ENCODE data around the gene IQSEC1.

Gene IQSEC1

GRCh38 chr3:13049400-13049799 is 23.8 kb downstream of the IQSEC1 start:
- FAIRE-seq, result no peak
- DNase-seq (ENCODE audit: insufficient read length, low spot score), result no peak
- no peak for TF ChIP-seq POLR2A (IDR thresholded peaks at IDR 0.05; ENCODE audit: low read depth, low read length)

GRCh38 chr3:13047296-13048165 is 25.7 kb downstream of the IQSEC1 start:
- DNase-seq (ENCODE audit: insufficient read length, low spot score), result no peak
- no peak for TF ChIP-seq POLR2A (IDR thresholded peaks at IDR 0.05; ENCODE audit: low read depth, low read length)
- no peak for FAIRE-seq

DNA sequence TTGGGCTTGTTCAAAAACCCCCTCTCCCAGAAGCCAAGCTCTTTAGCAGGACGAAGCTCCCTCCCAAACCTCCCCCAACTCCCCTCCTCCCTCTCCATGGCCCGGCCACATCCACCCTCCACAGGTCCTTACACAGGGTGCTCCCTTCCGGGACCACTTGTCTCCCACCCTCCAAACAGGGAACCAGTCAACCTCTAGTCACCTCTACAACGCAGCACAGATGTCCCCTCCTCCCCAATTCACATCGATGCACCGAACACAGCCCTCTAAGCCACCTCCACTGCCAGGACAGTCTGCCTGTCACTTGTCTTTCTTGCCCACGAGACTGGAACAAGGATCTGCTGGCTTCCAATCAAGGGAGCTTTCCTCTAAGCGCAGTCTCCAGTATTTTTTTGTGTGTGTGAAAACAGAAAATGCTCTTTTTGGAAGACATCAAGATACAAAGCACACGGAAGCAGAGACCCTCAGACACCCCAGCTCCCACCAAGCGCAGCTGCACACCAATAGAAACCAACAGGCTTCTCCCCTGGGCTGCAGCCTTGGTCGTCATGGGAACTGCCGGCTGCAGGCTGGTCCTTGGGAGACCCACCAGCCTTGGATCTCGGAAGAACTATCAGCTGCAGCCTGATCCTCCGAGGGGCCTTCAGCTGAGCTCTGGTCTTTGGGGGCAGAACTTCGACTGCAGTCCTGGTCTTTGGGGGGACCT is 26.5 kb downstream of the IQSEC1 start:
- no peak for TF ChIP-seq POLR2A (IDR thresholded peaks at IDR 0.05; ENCODE audit: low read depth, low read length)
- no peak for DNase-seq (ENCODE audit: insufficient read length, low spot score)
- FAIRE-seq, result no peak

- DNase-seq (ENCODE audit: insufficient read length, low spot score), result no peak
- TF ChIP-seq POLR2A (IDR thresholded peaks at IDR 0.05; ENCODE audit: low read depth, low read length), result no peak
- no peak for FAIRE-seq
These were observed 27.2 kb downstream of the IQSEC1 start for GRCh38 chr3:13045904-13046568.

- DNase-seq (ENCODE audit: insufficient read length, low spot score), result no peak
- TF ChIP-seq POLR2A (IDR thresholded peaks at IDR 0.05; ENCODE audit: low read depth, low read length), result no peak
- FAIRE-seq, result no peak
These were observed 27.9 kb downstream of the IQSEC1 start for GRCh38 chr3:13045241-13045903.

- FAIRE-seq, result no peak
- TF ChIP-seq POLR2A (IDR thresholded peaks at IDR 0.05; ENCODE audit: low read depth, low read length), result no peak
- DNase-seq (ENCODE audit: insufficient read length, low spot score), result no peak
These were observed 28.6 kb downstream of the IQSEC1 start for GRCh38 chr3:13044496-13045240.

DNA sequence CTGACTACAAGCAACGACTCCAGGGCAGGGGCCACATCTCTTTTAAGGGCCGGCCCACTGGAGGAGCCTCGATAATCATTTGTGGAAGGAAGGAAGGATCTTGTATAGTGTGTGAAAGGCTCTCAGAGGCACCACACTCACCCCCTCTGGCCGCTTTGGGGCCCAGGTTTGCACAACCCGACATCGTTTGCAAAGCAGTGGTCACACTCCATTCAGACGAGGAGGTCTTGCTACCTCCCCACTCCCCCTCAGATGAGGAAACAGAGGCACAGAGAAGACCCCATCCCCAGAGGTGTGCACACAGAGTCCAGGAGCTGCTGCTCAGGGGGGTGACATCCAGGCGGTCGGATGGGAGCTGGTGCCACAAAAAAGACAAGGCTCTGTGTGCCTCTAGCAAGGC is 29.6 kb downstream of the IQSEC1 start:
- TF ChIP-seq POLR2A (IDR thresholded peaks at IDR 0.05; ENCODE audit: low read depth, low read length), result no peak
- no peak for DNase-seq (ENCODE audit: insufficient read length, low spot score)
- no peak for FAIRE-seq

- FAIRE-seq, result no peak
- TF ChIP-seq POLR2A (IDR thresholded peaks at IDR 0.05; ENCODE audit: low read depth, low read length), result no peak
- DNase-seq (ENCODE audit: insufficient read length, low spot score), result no peak
These were observed 30.4 kb downstream of the IQSEC1 start for GRCh38 chr3:13042715-13043271.

DNA sequence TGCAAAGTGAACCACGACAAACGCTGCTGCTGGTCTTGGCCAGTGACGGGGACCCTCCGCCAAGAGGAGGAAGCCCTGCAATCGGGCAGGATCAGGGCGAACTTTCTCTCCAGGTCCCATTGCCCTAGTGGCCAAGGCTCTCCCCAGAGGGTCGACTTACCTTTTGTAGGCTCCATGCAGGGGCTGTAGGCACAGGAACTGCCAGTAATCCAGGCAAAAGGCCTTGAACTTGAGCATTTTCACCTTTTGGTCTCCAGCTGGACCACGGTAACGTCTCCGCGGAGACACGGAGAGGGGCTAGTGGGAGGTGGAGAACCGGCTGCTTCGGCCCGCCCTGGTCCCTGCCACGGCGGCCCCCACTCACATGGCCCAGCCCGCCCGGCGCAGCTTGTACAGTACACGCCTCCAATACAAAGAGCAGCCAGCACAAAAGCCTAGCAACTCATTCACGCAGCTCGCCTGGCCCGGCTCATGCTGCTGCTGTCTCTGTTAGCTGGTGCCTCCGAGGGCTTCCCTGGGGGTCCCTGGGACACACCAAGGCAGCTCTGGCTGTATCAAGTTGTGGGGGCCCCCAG is 31.0 kb downstream of the IQSEC1 start:
- no peak for TF ChIP-seq POLR2A (IDR thresholded peaks at IDR 0.05; ENCODE audit: low read depth, low read length)
- DNase-seq (ENCODE audit: insufficient read length, low spot score), result no peak
- no peak for FAIRE-seq

GRCh38 chr3:13041113-13041776 is 32.0 kb downstream of the IQSEC1 start:
- no peak for FAIRE-seq

DNA sequence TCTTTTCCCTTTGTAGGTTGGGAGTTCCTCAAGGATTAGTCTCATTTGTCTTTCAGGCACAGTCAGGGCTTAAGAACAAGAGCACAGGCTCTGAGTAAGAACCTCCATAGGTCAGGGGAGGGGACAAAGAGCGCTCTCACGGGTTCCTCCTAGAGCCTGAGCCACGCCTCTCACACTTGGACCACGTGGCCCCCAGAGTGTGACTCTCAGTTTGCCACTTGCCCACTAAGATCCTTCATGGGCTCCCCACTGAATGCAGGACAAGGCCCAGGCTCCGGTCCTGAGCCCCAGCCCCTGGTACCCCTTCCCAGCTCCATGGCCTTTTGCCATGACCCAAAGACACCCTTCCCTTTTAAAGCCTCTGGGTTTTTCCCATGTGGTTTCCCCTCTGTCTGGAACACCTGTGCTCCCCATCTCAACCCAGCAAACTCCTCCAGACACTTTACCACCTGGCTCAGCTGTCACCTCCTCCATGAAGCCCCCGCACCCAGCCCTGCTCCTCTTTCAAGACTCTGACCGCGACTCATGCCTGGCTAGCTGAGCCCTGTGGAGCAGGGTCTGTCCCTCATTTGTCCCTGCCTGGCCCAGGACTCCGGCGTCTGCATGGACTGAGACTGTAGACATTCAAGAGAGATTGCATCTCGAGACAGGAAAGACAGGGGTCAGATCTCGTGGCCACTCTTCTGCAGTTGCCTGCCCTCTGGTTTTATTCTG is 32.7 kb downstream of the IQSEC1 start:
- DNase-seq (ENCODE audit: insufficient read length, low spot score) (no peak), FAIRE-seq (no peak)
- TF ChIP-seq POLR2A (IDR thresholded peaks at IDR 0.05; ENCODE audit: low read depth, low read length), result no peak

More at GRCh38 chr3:13041113-13041776, 32.0 kb downstream of the IQSEC1 start:
- TF ChIP-seq POLR2A (IDR thresholded peaks at IDR 0.05; ENCODE audit: low read depth, low read length), result no peak
- DNase-seq (ENCODE audit: insufficient read length, low spot score), result no peak

All from H54 (cell line).